Vagina (tissue), 2 donors: Measurements from ENCODE around the gene PLCL1.

ENCODE experiments used
- POLR2A ChIP-seq, 2 donors: fragments of 450-650 bp; IDR thresholded peaks; one replicate each; pipeline ENCODE4 v1.6.1; 2017; ENCODE audit warnings: antibody characterized with exemption in 2 of 2, mild to moderate bottlenecking in 2 of 2, moderate library complexity in 2 of 2
- POLR2AphosphoS5 ChIP-seq, 2 donors: sonication (generic); formaldehyde crosslinking; IDR thresholded peaks; one replicate each; pipeline ENCODE4 v1.9.0; 2017; ENCODE audit warnings: antibody characterized with exemption in 2 of 2, mild to moderate bottlenecking in 2 of 2, low read depth in 1 of 2; ENCODE audit not compliant: insufficient read depth in 1 of 2
- TF ChIP-seq, protein P1 (sequence below), 3 experiments: fragments of 450-650 bp in 2 of 3; fragments of 200-600 bp in 1 of 3; sonication (generic) in 1 of 3; IDR thresholded peaks; one replicate each; pipeline ENCODE4 v1.5.1; 2017 to 2019; ENCODE audit warnings: antibody characterized with exemption in 3 of 3, mild to moderate bottlenecking in 2 of 3, moderate library complexity in 2 of 3

DNA sequence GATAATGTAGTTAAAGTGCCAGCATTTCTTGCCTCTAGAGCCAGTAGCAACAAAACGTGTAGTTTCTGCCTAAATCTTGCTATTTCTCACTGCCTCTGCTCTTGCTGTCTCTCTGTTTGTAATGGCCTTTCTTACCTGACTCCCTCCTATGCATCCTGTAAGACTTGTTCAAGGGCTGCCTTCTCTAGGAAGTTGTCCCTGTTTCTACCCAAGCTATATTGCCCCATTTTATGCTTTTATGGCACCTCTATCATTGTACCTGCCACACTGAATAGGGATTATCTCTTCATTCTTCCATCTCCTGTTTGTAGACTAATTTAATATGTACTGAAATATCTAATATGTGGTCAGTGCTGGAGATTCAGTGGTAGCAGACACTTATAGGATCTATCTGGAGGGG, 49.2 kb downstream of the PLCL1 start:
- TF ChIP-seq POLR2AphosphoS5 (IDR thresholded peaks at IDR 0.05; ENCODE audit: insufficient read depth in 1 of 2, low read depth in 1 of 2) = no peak
- TF ChIP-seq, protein P1, sequence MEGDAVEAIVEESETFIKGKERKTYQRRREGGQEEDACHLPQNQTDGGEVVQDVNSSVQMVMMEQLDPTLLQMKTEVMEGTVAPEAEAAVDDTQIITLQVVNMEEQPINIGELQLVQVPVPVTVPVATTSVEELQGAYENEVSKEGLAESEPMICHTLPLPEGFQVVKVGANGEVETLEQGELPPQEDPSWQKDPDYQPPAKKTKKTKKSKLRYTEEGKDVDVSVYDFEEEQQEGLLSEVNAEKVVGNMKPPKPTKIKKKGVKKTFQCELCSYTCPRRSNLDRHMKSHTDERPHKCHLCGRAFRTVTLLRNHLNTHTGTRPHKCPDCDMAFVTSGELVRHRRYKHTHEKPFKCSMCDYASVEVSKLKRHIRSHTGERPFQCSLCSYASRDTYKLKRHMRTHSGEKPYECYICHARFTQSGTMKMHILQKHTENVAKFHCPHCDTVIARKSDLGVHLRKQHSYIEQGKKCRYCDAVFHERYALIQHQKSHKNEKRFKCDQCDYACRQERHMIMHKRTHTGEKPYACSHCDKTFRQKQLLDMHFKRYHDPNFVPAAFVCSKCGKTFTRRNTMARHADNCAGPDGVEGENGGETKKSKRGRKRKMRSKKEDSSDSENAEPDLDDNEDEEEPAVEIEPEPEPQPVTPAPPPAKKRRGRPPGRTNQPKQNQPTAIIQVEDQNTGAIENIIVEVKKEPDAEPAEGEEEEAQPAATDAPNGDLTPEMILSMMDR (IDR thresholded peaks at IDR 0.05) = no peak
- TF ChIP-seq POLR2A (IDR thresholded peaks at IDR 0.05) = no peak
